K562 (cell line): Measurements from ENCODE around the gene GMDS. TPM values are rescaled to one million over a fixed set of nuclear protein-coding genes. Genes with fewer than 3 reads are reported as not detected.

Experiments used
- DACH1 ChIP-seq: fragments of 450-650 bp; IDR thresholded peaks from 2 replicates; pipeline ENCODE4 v1.6.1; 2018; ENCODE audit not compliant: partially characterized antibody
- KAT8 ChIP-seq: fragments of 450-650 bp; IDR thresholded peaks from 2 replicates; pipeline ENCODE4 v1.6.1; 2016; ENCODE audit warnings: low read depth, mild to moderate bottlenecking
- NR4A1 ChIP-seq, 2 experiments: fragments of 250-450 bp in 1 of 2; fragments of 450-650 bp in 1 of 2; sonication (Bioruptor Pico) in 1 of 2; IDR thresholded peaks; 2 replicates each; pipeline versions ENCODE4 v1.4.0 to v1.6.1; 2016 to 2020; ENCODE audit warnings: mild to moderate bottlenecking in 2 of 2, missing compliant biosample characterization in 1 of 2, missing genetic modification characterization in 1 of 2, moderate library complexity in 1 of 2
- SNRNP70 ChIP-seq: fragments of 200-400 bp; formaldehyde crosslinking; optimal IDR thresholded peaks from 2 replicates; pipeline ENCODE3; 2017; ENCODE audit warnings: low read depth, low read length
- ZBTB17 ChIP-seq: fragments of 450-650 bp; formaldehyde crosslinking; IDR thresholded peaks from 2 replicates; pipeline ENCODE4 v1.4.0; 2020; ENCODE audit warnings: mild to moderate bottlenecking
- polyA plus RNA-seq, 8 experiments: library from polyadenylated mRNA; depleted of rRNA in 4 of 8; stranded (reverse) in 5 of 8; unstranded in 3 of 8; fragments of >200 nt; fragmentation: Nextera tagmentation in 2 of 8; fragmentation: Illumina TruSeq in 1 of 8; extraction: Ambion mirVana in 2 of 8; extraction: Trizol in 1 of 8; gene quantifications; 2 replicates each; pipeline versions ENCODE4 v1.2.1 to v1.2.3, GENCODE V29; 2011 to 2014; ENCODE audit warnings: inconsistent platforms in 1 of 8, missing spikeins in 1 of 8
- total RNA-seq, 7 experiments: library from RNA; depleted of rRNA in 6 of 7; stranded (reverse); fragments of >200 nt in 6 of 7; fragmentation: Illumina TruSeq in 2 of 7; extraction: Trizol in 2 of 7; gene quantifications; 2 replicates each; pipeline versions ENCODE4 v1.2.1 to v1.2.3, GENCODE V29; 2011 to 2021; ENCODE audit warnings: low replicate concordance in 1 of 7
- TF ChIP-seq, protein P1 (sequence below): fragments of 450-650 bp; IDR thresholded peaks from 2 replicates; pipeline ENCODE4 v1.6.1; 2016; ENCODE audit warnings: low read depth

The GMDS gene
- total and polyA plus RNA-seq, 9 of the 15 experiments (the other 6 are each of a cell fraction or from before 2014, with no cell fraction given): 0.48 to 31.8 (median 13.4) TPM

DNA sequence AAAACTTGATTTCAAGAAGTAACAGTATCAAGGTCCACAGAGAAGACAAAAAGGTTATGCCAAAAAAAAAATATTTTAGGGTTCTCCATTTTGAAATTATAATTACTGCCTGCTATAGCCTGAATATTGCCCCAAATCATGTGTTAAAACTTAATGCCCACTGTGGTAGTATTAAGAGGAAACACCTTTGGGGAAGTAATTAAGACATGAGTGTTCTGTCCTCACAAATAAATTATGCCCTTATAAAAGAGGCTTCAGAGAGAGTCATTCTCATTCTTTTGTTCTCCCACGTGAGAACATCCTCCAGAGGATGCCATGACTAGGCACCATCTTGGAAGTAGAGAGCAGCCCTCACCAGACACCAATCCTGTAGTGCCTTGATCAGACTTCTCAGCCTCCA, 66.2 kb downstream of the GMDS start (continued):
- TF ChIP-seq, protein P1, sequence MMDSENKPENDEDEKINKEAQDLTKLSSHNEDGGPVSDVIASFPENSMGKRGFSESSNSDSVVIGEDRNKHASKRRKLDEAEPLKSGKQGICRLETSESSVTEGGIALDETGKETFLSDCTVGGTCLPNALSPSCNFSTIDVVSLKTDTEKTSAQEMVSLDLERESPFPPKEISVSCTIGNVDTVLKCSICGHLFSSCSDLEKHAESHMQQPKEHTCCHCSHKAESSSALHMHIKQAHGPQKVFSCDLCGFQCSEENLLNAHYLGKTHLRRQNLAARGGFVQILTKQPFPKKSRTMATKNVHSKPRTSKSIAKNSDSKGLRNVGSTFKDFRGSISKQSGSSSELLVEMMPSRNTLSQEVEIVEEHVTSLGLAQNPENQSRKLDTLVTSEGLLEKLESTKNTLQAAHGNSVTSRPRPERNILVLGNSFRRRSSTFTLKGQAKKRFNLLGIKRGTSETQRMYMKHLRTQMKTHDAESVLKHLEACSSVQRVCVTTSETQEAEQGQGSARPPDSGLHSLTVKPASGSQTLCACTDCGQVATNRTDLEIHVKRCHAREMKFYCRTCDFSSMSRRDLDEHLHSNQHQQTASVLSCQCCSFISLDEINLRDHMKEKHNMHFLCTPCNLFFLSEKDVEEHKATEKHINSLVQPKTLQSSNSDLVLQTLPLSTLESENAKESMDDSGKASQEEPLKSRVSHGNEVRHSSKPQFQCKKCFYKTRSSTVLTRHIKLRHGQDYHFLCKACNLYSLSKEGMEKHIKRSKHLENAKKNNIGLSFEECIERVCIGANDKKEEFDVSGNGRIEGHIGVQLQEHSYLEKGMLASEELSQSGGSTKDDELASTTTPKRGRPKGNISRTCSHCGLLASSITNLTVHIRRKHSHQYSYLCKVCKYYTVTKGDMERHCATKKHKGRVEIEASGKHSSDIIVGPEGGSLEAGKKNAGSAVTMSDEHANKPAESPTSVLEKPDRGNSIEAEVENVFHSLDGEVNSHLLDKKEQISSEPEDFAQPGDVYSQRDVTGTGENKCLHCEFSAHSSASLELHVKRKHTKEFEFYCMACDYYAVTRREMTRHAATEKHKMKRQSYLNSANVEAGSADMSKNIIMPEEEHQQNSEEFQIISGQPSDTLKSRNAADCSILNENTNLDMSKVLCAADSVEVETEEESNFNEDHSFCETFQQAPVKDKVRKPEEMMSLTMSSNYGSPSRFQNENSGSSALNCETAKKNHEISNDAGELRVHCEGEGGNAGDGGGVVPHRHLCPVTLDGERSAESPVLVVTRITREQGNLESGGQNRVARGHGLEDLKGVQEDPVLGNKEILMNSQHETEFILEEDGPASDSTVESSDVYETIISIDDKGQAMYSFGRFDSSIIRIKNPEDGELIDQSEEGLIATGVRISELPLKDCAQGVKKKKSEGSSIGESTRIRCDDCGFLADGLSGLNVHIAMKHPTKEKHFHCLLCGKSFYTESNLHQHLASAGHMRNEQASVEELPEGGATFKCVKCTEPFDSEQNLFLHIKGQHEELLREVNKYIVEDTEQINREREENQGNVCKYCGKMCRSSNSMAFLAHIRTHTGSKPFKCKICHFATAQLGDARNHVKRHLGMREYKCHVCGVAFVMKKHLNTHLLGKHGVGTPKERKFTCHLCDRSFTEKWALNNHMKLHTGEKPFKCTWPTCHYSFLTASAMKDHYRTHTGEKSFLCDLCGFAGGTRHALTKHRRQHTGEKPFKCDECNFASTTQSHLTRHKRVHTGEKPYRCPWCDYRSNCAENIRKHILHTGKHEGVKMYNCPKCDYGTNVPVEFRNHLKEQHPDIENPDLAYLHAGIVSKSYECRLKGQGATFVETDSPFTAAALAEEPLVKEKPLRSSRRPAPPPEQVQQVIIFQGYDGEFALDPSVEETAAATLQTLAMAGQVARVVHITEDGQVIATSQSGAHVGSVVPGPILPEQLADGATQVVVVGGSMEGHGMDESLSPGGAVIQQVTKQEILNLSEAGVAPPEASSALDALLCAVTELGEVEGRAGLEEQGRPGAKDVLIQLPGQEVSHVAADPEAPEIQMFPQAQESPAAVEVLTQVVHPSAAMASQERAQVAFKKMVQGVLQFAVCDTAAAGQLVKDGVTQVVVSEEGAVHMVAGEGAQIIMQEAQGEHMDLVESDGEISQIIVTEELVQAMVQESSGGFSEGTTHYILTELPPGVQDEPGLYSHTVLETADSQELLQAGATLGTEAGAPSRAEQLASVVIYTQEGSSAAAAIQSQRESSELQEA: no peak
- TF ChIP-seq KAT8 (no peak), DACH1 (no peak), NR4A1 (CRISPR knock-in tag; IDR thresholded peaks at IDR 0.05) (no peak), NR4A1 (tag; IDR thresholded peaks at IDR 0.05) (no peak), ZBTB17 (no peak), SNRNP70 (no peak)
